Measurements from ENCODE around the gene CHAC1. TPM values are rescaled to one million over a fixed set of nuclear protein-coding genes. Genes with fewer than 3 reads are reported as not detected.

Gene CHAC1
- total RNA-seq, 1 experiment from 2014 or later: 48.7 TPM

- Histone ChIP-seq H3K9ac (ENCODE audit: extremely low read depth, insufficient read length, low read length) (no peak overlapping the region), H4K5ac (ENCODE audit: insufficient read length, low read depth, low read length) (no peak overlapping the region), H2AK5ac (ENCODE audit: insufficient read length, low read length) (no peak overlapping the region), H2BK15ac (ENCODE audit: low read depth, low read length) (no peak overlapping the region), H3K79me2 (ENCODE audit: insufficient read depth, low read length) (no peaks in the 10 kb centered on the region), H4K8ac (replicated peaks; ENCODE audit: insufficient read length, low read depth, low read length) (no peak overlapping the region), H2BK20ac (ENCODE audit: low read depth, low read length, poor library complexity, severe bottlenecking) (no peak overlapping the region), H4K91ac (ENCODE audit: insufficient read length, low read depth, low read length) (no peak overlapping the region), H3K4ac (ENCODE audit: low read depth, low read length) (no peak overlapping the region), H3K27me3 (ENCODE audit: insufficient read depth, low read length) (no peaks in the 10 kb centered on the region), H3K56ac (ENCODE audit: insufficient read length, low read depth, low read length) (no peak overlapping the region), H2BK12ac (ENCODE audit: insufficient read length, low read depth, low read length) (no peak overlapping the region), H2BK120ac (ENCODE audit: low read depth, low read length, poor library complexity, severe bottlenecking) (no peak overlapping the region), H4K20me1 (ENCODE audit: control insufficient read depth, insufficient read depth, insufficient read length) (no peaks in the 10 kb centered on the region), H3K14ac (ENCODE audit: insufficient read depth, low read length) (no peak overlapping the region), H3K4me1 (ENCODE audit: insufficient read depth, low read length) (no peaks in the 10 kb centered on the region), H3K4me2 (ENCODE audit: insufficient read depth, insufficient read length, low read length) (no peak overlapping the region), H3K23ac (ENCODE audit: insufficient read length, low read depth, low read length) (no peak overlapping the region), H3K79me1 (ENCODE audit: insufficient read depth, low read depth, low read length, poor library complexity, severe bottlenecking) (no peaks in the 10 kb centered on the region), H2AFZ (ENCODE audit: low read length) (no peak overlapping the region), H2BK5ac (ENCODE audit: insufficient read length, low read length) (no peak overlapping the region), H3K27ac (ENCODE audit: insufficient read length, low read depth, low read length) (no peak overlapping the region), H3K23me2 (ENCODE audit: insufficient read length, low read depth, low read length, poor library complexity, severe bottlenecking) (no peaks in the 10 kb centered on the region), H3K18ac (ENCODE audit: insufficient read length, low read depth, low read length) (no peak overlapping the region), H3T11ph (ENCODE audit: low read length) (no peak overlapping the region), H3K9me3 (ENCODE audit: control insufficient read depth, low read depth, low read length) (no peaks in the 10 kb centered on the region)
- no peak overlapping the region for H3K4me3 Mint-ChIP-seq
- H3K9me3 Mint-ChIP-seq: no peaks in the 10 kb centered on the region
- H3K27me3 Mint-ChIP-seq (ENCODE audit: low read depth): no peaks in the 10 kb centered on the region
- no peak overlapping the region for H3K27ac Mint-ChIP-seq
- peaks cover 2 to 3% of the 10 kb centered on the region in 2 experiments; a peak in 2 of 4 replicates for H3K4me1 Mint-ChIP-seq
- no peak for TF ChIP-seq CTCF (conservative IDR thresholded peaks at IDR 0.05)
- H3K36me3 Mint-ChIP-seq (ENCODE audit: insufficient read depth in 1 of 3, low read depth in 3 of 3): peaks cover 29 to 75% (median 50%) of the 10 kb centered on the region in 3 experiments
- WGBS (ENCODE audit: extremely low coverage, insufficient read length, low lambda C conversion rate): no CpG with 5 or more reads among the region's 1 CpG
- no peak for DNase-seq
These were observed 37.5 kb downstream of the CHAC1 start for GRCh38 chr15:40990789-40991188.

All from H9 (cell line).